AG09319 (cell line): ENCODE measurements around the gene KRTAP15-1.

ENCODE experiments used
- DNase-seq: peaks from one replicate; pipeline ENCODE4 v3.0.0-alpha.2; 2010; ENCODE audit warnings: low read depth; ENCODE audit errors: extremely low read depth
- CTCF ChIP-seq: IDR thresholded peaks from 2 replicates; pipeline ENCODE4 v1.5.1; 2011; ENCODE audit warnings: low read depth, mild to moderate bottlenecking, inconsistent platforms, low read length, moderate library complexity

The KRTAP15-1 gene

GRCh38 chr21:30439975-30440374 is at the start of gene KRTAP15-1:
Gene KRTAP15-1 (plus strand): TSS chr21:30440275. CDS start chr21:30440328, 53 bp downstream.
- no peak for DNase-seq

GRCh38 chr21:30391492-30392025 is 48.5 kb upstream of the KRTAP15-1 start:
- TF ChIP-seq CTCF, result no peak
- no peak for DNase-seq

More at GRCh38 chr21:30439975-30440374, at the start of gene KRTAP15-1:
- no peak for TF ChIP-seq CTCF

- DNase-seq, result no peak
- no peak for TF ChIP-seq CTCF
Measured at GRCh38 chr21:30395731-30396130, 44.3 kb upstream of the KRTAP15-1 start, which contains the start of gene KRTAP13-1. Gene KRTAP13-1 (plus strand): TSS chr21:30396031. CDS start chr21:30396087, 56 bp downstream.

GRCh38 chr21:30408782-30409494 is 31.1 kb upstream of the KRTAP15-1 start:
- no peak for TF ChIP-seq CTCF
- no peak for DNase-seq

GRCh38 chr21:30415993-30416392 is 24.1 kb upstream of the KRTAP15-1 start:
- DNase-seq, result no peak
- no peak for TF ChIP-seq CTCF

GRCh38 chr21:30425826-30426225 is 14.2 kb upstream of the KRTAP15-1 start, which contains the start of gene KRTAP13-3:
Gene KRTAP13-3 (minus strand): TSS chr21:30425926. CDS start chr21:30425912, 14 bp downstream.
- DNase-seq, result no peak
- no peak for TF ChIP-seq CTCF

GRCh38 chr21:30426731-30427130 is 13.3 kb upstream of the KRTAP15-1 start:
- TF ChIP-seq CTCF, result no peak
- no peak for DNase-seq
